Measurements from ENCODE around the gene MYO16. TPM values are rescaled to one million over a fixed set of nuclear protein-coding genes. Genes with fewer than 3 reads are reported as not detected.

The MYO16 gene
- total RNA-seq, 1 experiment from 2014 or later: not detected

- H3K27ac ChIP-seq: no peak overlapping the region
- peaks cover 3% of the 10 kb centered on the region; the same call in 1 of the 2 replicates for H3K4me1 ChIP-seq
- no peaks in the 10 kb centered on the region for H3K36me3 ChIP-seq
- H3K9me3 ChIP-seq (replicated peaks): no peaks in the 10 kb centered on the region
- H3K4me3 ChIP-seq: no peak overlapping the region
- DNase-seq: no peak
- no peaks in the 10 kb centered on the region for H3K27me3 ChIP-seq
Measured at GRCh38 chr13:109151255-109151654, 521.8 kb downstream of the MYO16 start.

- no peaks in the 10 kb centered on the region for H3K27me3 ChIP-seq
- peaks cover 3% of the 10 kb centered on the region; the same call in 1 of the 2 replicates for H3K4me1 ChIP-seq
- H3K36me3 ChIP-seq: no peaks in the 10 kb centered on the region
- no peaks in the 10 kb centered on the region for H3K9me3 ChIP-seq (replicated peaks)
- DNase-seq: no peak
- H3K4me3 ChIP-seq: no peak overlapping the region
- no peak overlapping the region for H3K27ac ChIP-seq
Measured at GRCh38 chr13:109151696-109152095, 522.3 kb downstream of the MYO16 start.

- Histone ChIP-seq H3K27ac (no peak overlapping the region), H3K4me1 (peaks cover 3% of the 10 kb centered on the region; the same call in 1 of the 2 replicates)
Measured at GRCh38 chr13:109152311-109152820, 523.0 kb downstream of the MYO16 start.

GRCh38 chr13:109152941-109153340 is 523.5 kb downstream of the MYO16 start:
- H3K27ac ChIP-seq: no peak overlapping the region
- H3K4me3 ChIP-seq: no peak overlapping the region
- H3K27me3 ChIP-seq: no peaks in the 10 kb centered on the region
- H3K36me3 ChIP-seq: no peaks in the 10 kb centered on the region
- H3K9me3 ChIP-seq (replicated peaks): no peaks in the 10 kb centered on the region
- no peak for DNase-seq
- peaks cover 3% of the 10 kb centered on the region; the same call in 1 of the 2 replicates for H3K4me1 ChIP-seq

More at GRCh38 chr13:109152311-109152820, 523.0 kb downstream of the MYO16 start:
- no peaks in the 10 kb centered on the region for H3K9me3 ChIP-seq (replicated peaks)
- no peak for DNase-seq
- no peak overlapping the region for H3K4me3 ChIP-seq
- H3K27me3 ChIP-seq: no peaks in the 10 kb centered on the region
- H3K36me3 ChIP-seq: no peaks in the 10 kb centered on the region

- no peak overlapping the region for H3K27ac ChIP-seq
Measured at GRCh38 chr13:109154146-109154545, 524.7 kb downstream of the MYO16 start.

GRCh38 chr13:109154546-109154945 is 525.1 kb downstream of the MYO16 start:
- no peak for DNase-seq
- H3K4me1 ChIP-seq: peaks cover 3% of the 10 kb centered on the region; the same call in 1 of the 2 replicates
- H3K36me3 ChIP-seq: no peaks in the 10 kb centered on the region
- no peaks in the 10 kb centered on the region for H3K27me3 ChIP-seq
- no peak overlapping the region for H3K4me3 ChIP-seq
- no peak overlapping the region for H3K27ac ChIP-seq
- H3K9me3 ChIP-seq (replicated peaks): no peaks in the 10 kb centered on the region

More at GRCh38 chr13:109154146-109154545, 524.7 kb downstream of the MYO16 start:
- Histone ChIP-seq H3K4me3 (no peak overlapping the region), H3K9me3 (replicated peaks) (no peaks in the 10 kb centered on the region), H3K27me3 (no peaks in the 10 kb centered on the region), H3K36me3 (no peaks in the 10 kb centered on the region), H3K4me1 (peaks cover 3% of the 10 kb centered on the region; the same call in 1 of the 2 replicates)
- no peak for DNase-seq

- no peaks in the 10 kb centered on the region for H3K27me3 ChIP-seq
- H3K4me3 ChIP-seq: no peak overlapping the region
- no peak overlapping the region for H3K27ac ChIP-seq
- no peak for DNase-seq
- peaks cover 3% of the 10 kb centered on the region; the same call in 1 of the 2 replicates for H3K4me1 ChIP-seq
- H3K9me3 ChIP-seq (replicated peaks): no peaks in the 10 kb centered on the region
- no peaks in the 10 kb centered on the region for H3K36me3 ChIP-seq
Measured at GRCh38 chr13:109154966-109155761, 525.8 kb downstream of the MYO16 start.

GRCh38 chr13:109156181-109156935 is 526.9 kb downstream of the MYO16 start:
- DNase-seq: no peak
- Histone ChIP-seq H3K4me3 (no peak overlapping the region), H3K27me3 (no peaks in the 10 kb centered on the region), H3K4me1 (peaks cover 3% of the 10 kb centered on the region; the same call in 1 of the 2 replicates), H3K36me3 (no peaks in the 10 kb centered on the region), H3K9me3 (replicated peaks) (no peaks in the 10 kb centered on the region), H3K27ac (no peak overlapping the region)

GRCh38 chr13:109157275-109157674 is 527.9 kb downstream of the MYO16 start:
- Histone ChIP-seq H3K4me3 (no peak overlapping the region), H3K27me3 (no peaks in the 10 kb centered on the region), H3K9me3 (replicated peaks) (no peaks in the 10 kb centered on the region), H3K36me3 (no peaks in the 10 kb centered on the region), H3K27ac (no peak overlapping the region), H3K4me1 (peaks cover 3% of the 10 kb centered on the region; the same call in 1 of the 2 replicates)
- DNase-seq: no peak

- H3K4me1 ChIP-seq: peaks cover 3% of the 10 kb centered on the region; the same call in 1 of the 2 replicates
Measured at GRCh38 chr13:109158383-109158782, 529.0 kb downstream of the MYO16 start.

GRCh38 chr13:109159650-109160309 is 530.4 kb downstream of the MYO16 start:
- H3K27ac ChIP-seq: no peak overlapping the region

More at GRCh38 chr13:109158383-109158782, 529.0 kb downstream of the MYO16 start:
- H3K9me3 ChIP-seq (replicated peaks): no peaks in the 10 kb centered on the region
- H3K36me3 ChIP-seq: no peaks in the 10 kb centered on the region
- no peak overlapping the region for H3K4me3 ChIP-seq
- DNase-seq: no peak
- H3K27me3 ChIP-seq: no peaks in the 10 kb centered on the region
- no peak overlapping the region for H3K27ac ChIP-seq

GRCh38 chr13:109160357-109160756 is 530.9 kb downstream of the MYO16 start:
- Histone ChIP-seq H3K4me1 (0 out of 2 replicates have a peak, but pooled peaks cover 3% of the 10 kb centered on the region), H3K27me3 (no peaks in the 10 kb centered on the region), H3K4me3 (no peak overlapping the region), H3K9me3 (replicated peaks) (no peaks in the 10 kb centered on the region), H3K36me3 (no peaks in the 10 kb centered on the region), H3K27ac (no peak overlapping the region)
- no peak for DNase-seq

More at GRCh38 chr13:109159650-109160309, 530.4 kb downstream of the MYO16 start:
- H3K9me3 ChIP-seq (replicated peaks): no peaks in the 10 kb centered on the region
- 0 out of 2 replicates have a peak, but pooled peaks cover 3% of the 10 kb centered on the region for H3K4me1 ChIP-seq
- no peaks in the 10 kb centered on the region for H3K36me3 ChIP-seq
- no peaks in the 10 kb centered on the region for H3K27me3 ChIP-seq
- H3K4me3 ChIP-seq: no peak overlapping the region
- DNase-seq: no peak

GRCh38 chr13:109160887-109161669 is 531.7 kb downstream of the MYO16 start:
- Histone ChIP-seq H3K9me3 (replicated peaks) (no peaks in the 10 kb centered on the region), H3K36me3 (no peaks in the 10 kb centered on the region), H3K27ac (no peak overlapping the region), H3K4me3 (no peak overlapping the region), H3K4me1 (no peaks in the 10 kb centered on the region), H3K27me3 (no peaks in the 10 kb centered on the region)
- DNase-seq: no peak
